Aorta (tissue), 5 donors: ENCODE data around the gene BSDC1. TPM values are rescaled to one million over a fixed set of nuclear protein-coding genes. Genes with fewer than 3 reads are reported as not detected.

Experiments
- ATAC-seq: fragments of 200-7000 bp; cut with Tn5 transposase; one replicate; pipeline ENCODE4 v1.9.1; 2022; ENCODE audit warnings: moderate library complexity; ENCODE audit not compliant: low FRiP score
- DNase-seq, 2 donors: peaks; one replicate each; pipeline ENCODE4 v3.0.0-alpha.2; 2020
- H3K27ac ChIP-seq, 2 donors: one replicate each; pipeline ENCODE4 v1.5.1; 2013; ENCODE audit warnings: low read length in 2 of 2, mild to moderate bottlenecking in 2 of 2, moderate library complexity in 2 of 2, control low read depth in 1 of 2, inconsistent platforms in 1 of 2, low read depth in 1 of 2
- H3K27me3 ChIP-seq, 2 donors: one replicate each; pipeline ENCODE4 v1.6.1; 2013; ENCODE audit warnings: control low read depth in 1 of 2, low read length in 1 of 2, mild to moderate bottlenecking in 1 of 2, moderate library complexity in 1 of 2; ENCODE audit not compliant: insufficient read depth in 2 of 2, control insufficient read depth in 1 of 2
- H3K36me3 ChIP-seq, 2 donors: one replicate each; pipeline ENCODE4 v1.6.1; 2013; ENCODE audit warnings: control low read depth in 1 of 2, low read length in 1 of 2, mild to moderate bottlenecking in 1 of 2; ENCODE audit not compliant: insufficient read depth in 2 of 2, control insufficient read depth in 1 of 2
- H3K4me1 ChIP-seq, 2 donors: one replicate each; pipeline ENCODE4 v1.6.1; 2013; ENCODE audit warnings: low read length in 2 of 2, control low read depth in 1 of 2, mild to moderate bottlenecking in 1 of 2, moderate library complexity in 1 of 2; ENCODE audit not compliant: insufficient read depth in 2 of 2, control insufficient read depth in 1 of 2
- H3K4me3 ChIP-seq, 2 donors: one replicate each; pipeline ENCODE4 v1.5.1; 2013; ENCODE audit warnings: low read length in 2 of 2, control low read depth in 1 of 2, mild to moderate bottlenecking in 1 of 2
- H3K9me3 ChIP-seq: one replicate; pipeline ENCODE4 v1.6.1; 2013; ENCODE audit warnings: mild to moderate bottlenecking, low read length; ENCODE audit not compliant: control insufficient read depth
- WGBS, 2 donors: extraction: QIAGEN DNeasy Blood & Tissue Kit; methylation state at CpG; one replicate each; pipeline ENCODE4 v1.1.7; 2013; 5-methylcytosine and 5-hydroxymethylcytosine counted together
- intact Hi-C, 2 donors: fragments of 100-400 bp; cut with DNase I; formaldehyde crosslinking; loops; one replicate each; pipeline versions ENCODE4 v1.14.2 to v1.15.0; 2022
- polyA plus RNA-seq, 2 donors: library from polyadenylated mRNA; stranded (reverse); fragments of 200-250 nt; gene quantifications; one replicate each; pipeline ENCODE4 v1.2.3, GENCODE V29; 2013
- total RNA-seq, 2 donors: library from RNA; stranded (reverse); fragmentation: NEBNext Ultra II Directional; extraction: Animal tissue kit (Norgen Biotek cat#: 25700); gene quantifications; one replicate each; pipeline ENCODE4 v1.2.1, GENCODE V29; 2021
- donor health status: healthy with polysubstance abuse.
- donor health status: Bipolar disorder and iron deficiency.
- donor health status: DM: no; HTN: no; CAD: no.
- donor health status: DM: no; HTN: no; CAD: no.
- donor health status: DM: yes; HTN: yes; CAD: no.

BSDC1 gene
- total and polyA plus RNA-seq, 4 donors, result 26.4 to 62.8 (median 49.1) TPM

DNA sequence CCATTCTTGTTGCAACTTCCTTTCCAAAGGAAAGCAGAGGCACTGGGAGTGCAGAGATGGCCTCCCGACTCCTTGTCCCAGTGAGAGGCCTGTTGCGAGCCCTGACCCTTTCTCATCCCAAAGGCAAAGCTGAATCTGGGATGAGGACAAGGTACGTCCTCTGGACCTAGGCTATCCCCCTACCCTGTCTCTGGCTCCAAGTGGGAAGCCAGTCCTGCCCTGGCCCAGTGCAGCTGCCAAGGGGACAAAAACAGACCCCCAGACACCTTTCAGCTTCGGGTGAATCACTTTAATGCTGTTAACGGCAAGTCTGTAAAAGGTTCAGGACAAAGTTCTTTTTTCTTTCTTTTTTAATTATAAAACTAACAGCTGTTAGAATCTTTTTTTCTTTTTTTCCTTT lies 29.4 kb downstream of the BSDC1 start:
- intact Hi-C loops, result no loop called here
- 86 to 88% methylated on average over 5 of the region's 5 CpGs for WGBS, 2 donors
- Histone ChIP-seq H3K4me3 (no peak overlapping the region), H3K36me3 (peaks cover 2 to 9% of the 10 kb centered on the region in 2 donors), H3K9me3 (no peaks in the 10 kb centered on the region), H3K27me3 (no peaks in the 10 kb centered on the region), H3K27ac (no peak overlapping the region), H3K4me1 (no peaks in the 10 kb centered on the region)
- ATAC-seq (no peak), DNase-seq (no peak)

DNA sequence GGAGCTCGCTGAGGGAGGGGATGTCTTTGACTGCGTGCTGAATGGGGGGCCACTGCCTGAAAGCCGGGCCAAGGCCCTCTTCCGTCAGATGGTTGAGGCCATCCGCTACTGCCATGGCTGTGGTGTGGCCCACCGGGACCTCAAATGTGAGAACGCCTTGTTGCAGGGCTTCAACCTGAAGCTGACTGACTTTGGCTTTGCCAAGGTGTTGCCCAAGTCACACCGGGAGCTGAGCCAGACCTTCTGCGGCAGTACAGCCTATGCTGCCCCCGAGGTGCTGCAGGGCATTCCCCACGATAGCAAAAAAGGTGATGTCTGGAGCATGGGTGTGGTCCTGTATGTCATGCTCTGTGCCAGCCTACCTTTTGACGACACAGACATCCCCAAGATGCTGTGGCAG lies 30.5 kb downstream of the BSDC1 start:
- no peak for DNase-seq
- no peaks in the 10 kb centered on the region for H3K9me3 ChIP-seq
- H3K27ac ChIP-seq, result no peak overlapping the region
- H3K36me3 ChIP-seq, result peaks cover 2 to 9% of the 10 kb centered on the region in 2 donors
- no peak for ATAC-seq
- WGBS, 2 donors, result 92 to 94% methylated on average over 12 of the region's 12 CpGs
- H3K4me3 ChIP-seq, result no peak overlapping the region
- H3K4me1 ChIP-seq, result no peaks in the 10 kb centered on the region
- no peaks in the 10 kb centered on the region for H3K27me3 ChIP-seq
- intact Hi-C loops, result no loop called here

DNA sequence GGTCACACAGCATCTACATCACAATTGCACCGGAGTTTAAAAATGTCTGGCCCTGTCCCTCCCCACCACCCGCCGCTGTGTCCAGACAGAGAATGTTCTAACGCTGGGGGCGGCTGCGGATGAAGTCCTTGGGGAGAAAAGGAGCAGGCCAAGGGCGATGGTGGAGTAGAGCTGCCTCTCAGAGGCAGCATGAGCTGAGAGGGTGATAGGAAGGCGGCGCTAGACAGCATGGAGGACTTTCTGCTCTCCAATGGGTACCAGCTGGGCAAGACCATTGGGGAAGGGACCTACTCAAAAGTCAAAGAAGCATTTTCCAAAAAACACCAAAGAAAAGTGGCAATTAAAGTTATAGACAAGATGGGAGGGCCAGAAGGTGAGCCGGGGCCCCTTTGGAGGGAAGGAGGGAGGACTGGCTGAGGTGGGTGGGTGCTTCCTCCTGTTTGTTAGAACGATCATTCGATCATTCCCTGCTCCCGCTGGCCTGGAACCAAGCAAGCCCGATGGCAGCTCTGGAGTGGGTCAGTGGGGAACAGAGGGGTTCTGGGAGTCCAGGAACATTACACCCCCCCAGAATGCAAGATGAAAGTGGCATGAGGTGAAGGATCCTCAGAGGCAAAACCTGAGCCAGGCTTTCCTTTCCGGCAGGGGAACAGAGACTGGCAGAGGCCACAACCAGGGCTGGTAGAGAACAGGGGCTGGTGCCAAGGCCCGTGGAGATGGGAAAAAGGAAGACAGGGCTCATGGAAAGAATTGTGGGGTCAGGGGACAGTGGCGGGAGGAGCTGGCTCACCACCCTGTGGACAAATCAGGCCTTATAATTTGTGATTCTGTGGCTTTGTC lies 31.5 kb downstream of the BSDC1 start, which contains the start of the genes FAM229A and TSSK3:
FAM229A (minus strand) TSS at position 12 of the 840 bp plus-strand sequence. CDS start 394 bp downstream, outside the sequence.
TSSK3 (plus strand) TSS at position 66 of the 840 bp plus-strand sequence; CDS start at position 229, 163 bp downstream.
- ATAC-seq (peak; percentile 7), DNase-seq (peak in 1 of 2 donors; percentile 80)
- Histone ChIP-seq H3K36me3 (peaks cover 2 to 6% of the 10 kb centered on the region in 2 donors), H3K4me3 (peak within 1 kb of the TSS in 1 of 2 donors; percentile 10), H3K27ac (no peak within 1 kb of the TSS), H3K27me3 (no peaks in the 10 kb centered on the region), H3K9me3 (no peaks in the 10 kb centered on the region), H3K4me1 (no peaks in the 10 kb centered on the region)
- 46 to 51% methylated on average over 17 of the region's 17 CpGs for WGBS, 2 donors
- intact Hi-C loops, result no loop called here

DNA sequence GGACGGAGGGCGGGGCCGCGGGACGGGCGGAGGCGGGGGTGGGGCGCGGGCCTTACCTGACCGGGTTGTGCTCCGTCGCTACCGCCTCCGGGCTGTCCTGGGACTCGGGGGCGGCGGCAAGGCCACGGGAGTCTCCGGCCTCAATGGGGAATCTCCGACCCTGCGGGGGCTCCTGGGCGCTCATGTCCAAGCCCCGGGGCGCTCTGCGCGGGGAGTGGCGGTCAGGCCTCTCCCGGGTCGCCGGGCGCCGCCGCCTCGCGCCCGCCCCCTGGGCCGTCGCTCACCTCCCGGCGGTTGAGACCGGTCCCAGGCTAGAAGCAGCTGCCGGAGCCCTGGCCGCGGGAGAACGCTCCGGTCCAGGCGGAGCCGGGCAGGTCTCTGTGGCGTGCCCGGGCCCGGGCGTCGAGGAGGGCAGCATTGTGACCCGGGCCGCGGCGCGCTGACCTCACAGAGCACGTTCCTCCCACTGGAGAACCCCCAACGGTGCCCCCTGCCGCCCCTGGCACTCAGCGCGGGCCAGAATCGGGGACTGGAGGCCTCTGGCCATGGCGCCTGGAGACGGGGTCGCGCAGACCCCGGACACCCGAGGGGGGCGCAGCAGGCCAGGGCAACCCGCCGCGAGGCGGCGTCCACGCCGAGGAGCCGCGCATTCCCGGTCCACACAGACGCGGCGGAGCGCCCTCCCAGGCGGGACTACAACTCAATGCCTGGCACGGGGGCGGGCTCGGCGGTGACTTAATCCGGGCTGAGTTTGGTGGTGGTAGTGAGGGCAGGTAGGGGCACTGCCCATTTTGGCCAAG lies 32.4 kb downstream of the BSDC1 start:
- intact Hi-C loops, result no loop called here
- Histone ChIP-seq H3K4me3 (peak overlapping the region in 1 of 2 donors; percentile 10), H3K4me1 (no peaks in the 10 kb centered on the region), H3K36me3 (peaks cover 2 to 3% of the 10 kb centered on the region in 2 donors), H3K9me3 (no peaks in the 10 kb centered on the region), H3K27ac (no peak overlapping the region), H3K27me3 (no peaks in the 10 kb centered on the region)
- DNase-seq, result peak; percentile 71 to 92
- ATAC-seq, result peak; percentile 76
- 0 to 2% methylated on average over 80 to 91 of the region's 91 CpGs for WGBS, 2 donors

DNA sequence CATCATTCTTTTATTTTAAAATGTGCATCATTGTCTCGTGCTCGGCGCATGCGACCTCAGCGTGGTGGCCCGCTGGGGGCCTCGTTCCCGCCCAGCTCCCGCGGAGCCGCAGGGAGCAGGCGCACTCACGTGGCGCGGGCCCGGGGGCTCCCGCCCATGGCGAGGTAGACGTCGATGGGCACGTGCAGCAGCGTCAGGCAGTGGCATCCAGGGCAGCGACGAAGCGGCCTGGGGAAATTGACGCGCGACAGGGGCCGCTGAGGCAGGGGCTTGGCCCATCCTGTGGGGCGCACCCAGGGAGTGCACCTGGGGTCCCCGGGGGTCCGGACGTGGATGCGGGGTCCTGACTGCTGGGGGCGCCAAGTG lies 33.0 kb downstream of the BSDC1 start:
- H3K36me3 ChIP-seq, result peaks cover 0 to 3% of the 10 kb centered on the region in 2 donors
- no peaks in the 10 kb centered on the region for H3K4me1 ChIP-seq
- DNase-seq, result no peak
- H3K27ac ChIP-seq, result no peak overlapping the region
- WGBS, 2 donors, result 57 to 60% methylated on average over 34 to 35 of the region's 35 CpGs
- intact Hi-C loops, result no loop called here
- ATAC-seq, result no peak
- no peak overlapping the region for H3K4me3 ChIP-seq
- H3K27me3 ChIP-seq, result no peaks in the 10 kb centered on the region
- no peaks in the 10 kb centered on the region for H3K9me3 ChIP-seq

DNA sequence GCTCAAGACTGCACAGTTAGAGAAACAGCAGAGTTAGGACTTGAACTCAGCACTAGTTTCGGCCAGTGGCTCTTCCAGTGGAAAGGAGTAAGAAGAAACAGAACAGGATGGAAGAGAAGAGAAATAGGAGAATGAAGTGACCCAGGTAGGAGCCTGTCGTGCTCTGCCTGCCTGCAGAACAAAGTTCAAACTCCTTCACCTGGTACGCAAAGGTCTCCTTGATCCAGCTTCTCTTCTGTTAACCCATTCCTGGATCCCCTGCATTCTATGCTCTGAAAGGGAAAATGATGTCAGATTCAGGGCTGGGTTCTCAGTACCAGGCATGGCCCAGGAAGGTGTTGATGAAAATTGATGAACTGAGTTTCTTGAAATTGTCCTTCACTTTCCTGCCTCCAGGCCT lies 35.8 kb downstream of the BSDC1 start:
- Histone ChIP-seq H3K9me3 (no peaks in the 10 kb centered on the region), H3K27me3 (no peaks in the 10 kb centered on the region), H3K27ac (no peak overlapping the region), H3K4me1 (no peaks in the 10 kb centered on the region), H3K4me3 (no peak overlapping the region), H3K36me3 (no peaks in the 10 kb centered on the region)
- DNase-seq (no peak), ATAC-seq (no peak)
- intact Hi-C loops, result no loop called here
- WGBS, 2 donors, result 84 to 85% methylated on average over 3 of the region's 3 CpGs

DNA sequence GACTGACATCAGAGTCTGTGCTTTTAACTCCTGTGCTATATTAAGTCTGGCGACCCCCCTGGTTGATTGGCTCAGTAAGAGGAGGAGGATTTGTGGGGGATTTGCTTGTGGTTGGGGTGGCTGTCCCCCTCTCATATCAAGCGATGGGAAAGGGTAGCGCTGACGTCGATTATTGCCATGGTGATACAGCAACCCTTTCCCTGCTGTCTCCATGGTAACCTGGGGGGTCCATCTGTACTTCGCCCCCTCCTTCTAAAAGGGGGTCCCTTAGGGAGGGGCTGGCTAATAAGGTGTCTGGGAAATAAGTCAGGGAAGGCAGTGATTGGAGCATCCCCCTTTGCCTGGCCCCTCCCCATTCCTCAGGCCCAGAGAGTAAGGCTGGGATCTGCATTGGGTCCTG lies 36.6 kb downstream of the BSDC1 start:
- Histone ChIP-seq H3K4me1 (no peaks in the 10 kb centered on the region), H3K36me3 (no peaks in the 10 kb centered on the region), H3K27ac (no peak overlapping the region), H3K4me3 (no peak overlapping the region), H3K27me3 (no peaks in the 10 kb centered on the region), H3K9me3 (no peaks in the 10 kb centered on the region)
- DNase-seq, result no peak
- no peak for ATAC-seq
- intact Hi-C loops, result no loop called here
- WGBS, 2 donors, result 63 to 65% methylated on average over 6 of the region's 6 CpGs

DNA sequence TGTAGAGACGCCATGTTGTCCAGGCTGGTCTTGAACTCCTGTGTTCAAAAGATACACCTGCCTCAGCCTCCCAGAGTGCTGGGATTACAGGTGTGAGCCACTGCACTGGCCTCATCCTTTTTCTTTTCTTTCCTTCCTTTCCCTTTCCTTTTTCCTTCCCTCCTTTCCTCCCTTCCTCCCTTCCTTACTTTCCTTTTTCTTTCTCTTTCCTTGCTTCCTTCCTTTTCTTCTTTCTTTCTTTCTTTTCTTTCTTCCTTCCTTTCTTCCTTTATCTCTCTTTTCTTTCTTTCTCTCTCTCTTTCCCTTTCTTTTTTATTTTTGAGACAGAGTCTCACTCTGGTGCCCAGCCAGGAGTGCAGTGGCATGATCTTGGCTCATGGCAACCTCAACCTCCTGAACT lies 37.8 kb downstream of the BSDC1 start:
- 93 to 96% methylated on average over 1 of the region's 1 CpG for WGBS, 2 donors
- H3K36me3 ChIP-seq, result no peaks in the 10 kb centered on the region
- H3K27ac ChIP-seq, result no peak overlapping the region
- H3K9me3 ChIP-seq, result no peaks in the 10 kb centered on the region
- DNase-seq (no peak), ATAC-seq (no peak)
- no peaks in the 10 kb centered on the region for H3K27me3 ChIP-seq
- no peak overlapping the region for H3K4me3 ChIP-seq
- intact Hi-C loops, result no loop called here
- no peaks in the 10 kb centered on the region for H3K4me1 ChIP-seq
